HCT116 (cell line): ENCODE results near the gene SNX22.

Experiments
- CBX3 ChIP-seq: IDR thresholded peaks from 2 replicates; pipeline ENCODE4 v1.6.1; 2012; ENCODE audit warnings: low read depth
- CTCF ChIP-seq, 3 experiments: fragments of 200-600 bp in 1 of 3; sonication (generic) in 1 of 3; IDR thresholded peaks in 2 of 3; conservative IDR thresholded peaks in 1 of 3; 2 replicates each; pipeline ENCODE4 v1.5.1; 2012 to 2017; ENCODE audit warnings: low read depth in 2 of 3, low read length in 2 of 3, antibody characterized with exemption in 1 of 3, borderline replicate concordance in 1 of 3, control low read depth in 1 of 3, mild to moderate bottlenecking in 1 of 3, mixed read lengths in 1 of 3, mixed run types in 1 of 3, moderate library complexity in 1 of 3; ENCODE audit not compliant: insufficient read depth in 1 of 3
- EGR1 ChIP-seq: IDR thresholded peaks from 2 replicates; pipeline ENCODE4 v1.6.1; 2012; ENCODE audit warnings: low read depth
- EZH2 ChIP-seq: fragments of 200-600 bp; sonication (generic); IDR thresholded peaks from 2 replicates; pipeline ENCODE4 v1.6.1; 2017; ENCODE audit warnings: antibody characterized with exemption, mixed run types
- EZH2phosphoT487 ChIP-seq: fragments of 200-600 bp; IDR thresholded peaks from 2 replicates; pipeline ENCODE4 v1.6.1; 2018; ENCODE audit warnings: antibody characterized with exemption, borderline replicate concordance
- FOSL1 ChIP-seq: IDR thresholded peaks from 2 replicates; pipeline ENCODE4 v1.6.1; 2012; ENCODE audit warnings: low read depth
- POLR2AphosphoS5 ChIP-seq: IDR thresholded peaks from 2 replicates; pipeline ENCODE4 v1.6.1; 2011; ENCODE audit warnings: mild to moderate bottlenecking, low read depth, low read length, moderate library complexity
- SP1 ChIP-seq: IDR thresholded peaks from 2 replicates; pipeline ENCODE4 v1.6.1; 2012; ENCODE audit warnings: low read depth

GRCh38 chr15:64166102-64166890 is 14.8 kb downstream of the SNX22 start:
- TF ChIP-seq CTCF (IDR thresholded peaks at IDR 0.05 in 2 of 3, conservative IDR thresholded peaks at IDR 0.05 in 1 of 3; ENCODE audit: borderline replicate concordance in 1 of 3, insufficient read depth in 1 of 3, low read depth in 2 of 3, low read length in 2 of 3) = no peak
- TF ChIP-seq FOSL1 = no peak
- TF ChIP-seq EZH2phosphoT487 = no peak
- no peak for TF ChIP-seq POLR2AphosphoS5
- TF ChIP-seq EZH2 = no peak
- TF ChIP-seq EGR1 = no peak
- no peak for TF ChIP-seq SP1
- TF ChIP-seq CBX3 = no peak
